ENCODE data around the gene DEFB112.

GRCh38 chr6:50047026-50047425 lies 2.7 kb downstream of the DEFB112 start:
- no peak for TF ChIP-seq CTCF (IDR thresholded peaks at IDR 0.05; ENCODE audit: low read length)
- no peak for TF ChIP-seq EZH2 (IDR thresholded peaks at IDR 0.05; ENCODE audit: borderline replicate concordance, low read length)

All from OCI-LY1 (cell line).